Central memory CD8-positive, alpha-beta T cell (primary cell): ENCODE data around the gene PACS1.
"Not testable (repeated sequence)": the region's sequence is repeated elsewhere in the genome, so short reads cannot be mapped to it uniquely, and the experiment has no call there.

Experiments
- ATAC-seq: fragments of 150-1000 bp; cut with Tn5 transposase; replicated peaks from 2 replicates; pipeline ENCODE4 v1.10.0; 2022; ENCODE audit warnings: mild to moderate bottlenecking, moderate FRiP score, moderate number of reproducible peaks; ENCODE audit not compliant: poor library complexity, severe bottlenecking; ENCODE audit errors: extremely low read depth
- DNase-seq, 2 donors: peaks; one replicate each; pipeline ENCODE4 v3.0.0; 2021; ENCODE audit warnings: low spot score in 2 of 2
- H3K27ac Mint-ChIP-seq: one replicate; pipeline ENCODE4 v1.8.0; 2022; ENCODE audit warnings: low read depth, mild to moderate bottlenecking, moderate library complexity, mixed read lengths
- H3K27me3 Mint-ChIP-seq: one replicate; pipeline ENCODE4 v1.8.0; 2022; ENCODE audit warnings: mixed read lengths
- H3K36me3 Mint-ChIP-seq: one replicate; pipeline ENCODE4 v1.8.0; 2022; ENCODE audit warnings: mild to moderate bottlenecking, moderate library complexity, mixed read lengths; ENCODE audit not compliant: insufficient read depth
- H3K4me1 Mint-ChIP-seq: one replicate; pipeline ENCODE4 v1.8.0; 2022; ENCODE audit warnings: mixed read lengths
- H3K4me3 Mint-ChIP-seq: one replicate; pipeline ENCODE4 v1.8.0; 2022; ENCODE audit warnings: mild to moderate bottlenecking, moderate library complexity, mixed read lengths
- H3K9me3 Mint-ChIP-seq: one replicate; pipeline ENCODE4 v1.8.0; 2022; ENCODE audit warnings: mixed read lengths

The PACS1 gene

DNA sequence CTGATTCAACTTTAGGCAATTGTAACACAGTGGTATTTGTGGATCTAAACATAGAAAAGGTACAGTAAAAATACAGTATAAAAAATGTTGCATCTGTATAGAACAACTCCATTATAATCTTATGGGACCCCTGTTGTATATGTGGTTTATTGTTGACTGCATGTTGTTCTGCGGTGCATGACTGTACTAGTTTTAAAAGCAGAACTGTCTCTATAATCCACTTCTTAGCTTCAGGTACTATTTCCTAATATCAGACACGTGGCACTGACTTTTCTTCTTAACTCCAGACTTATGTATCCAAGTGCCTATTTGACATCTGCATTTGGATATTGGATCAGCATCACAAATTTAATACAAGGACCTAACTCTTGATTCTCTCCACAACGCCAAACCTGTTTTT, 41.1 kb downstream of the PACS1 start:
- no peak overlapping the region for H3K4me3 Mint-ChIP-seq
- DNase-seq = no peak
- H3K9me3 Mint-ChIP-seq = no peaks in the 10 kb centered on the region
- H3K27ac Mint-ChIP-seq = peak overlapping the region; percentile 95
- no peak for ATAC-seq
- H3K4me1 Mint-ChIP-seq = peaks cover 73% of the 10 kb centered on the region
- H3K36me3 Mint-ChIP-seq = peaks cover 11% of the 10 kb centered on the region
- no peaks in the 10 kb centered on the region for H3K27me3 Mint-ChIP-seq

DNA sequence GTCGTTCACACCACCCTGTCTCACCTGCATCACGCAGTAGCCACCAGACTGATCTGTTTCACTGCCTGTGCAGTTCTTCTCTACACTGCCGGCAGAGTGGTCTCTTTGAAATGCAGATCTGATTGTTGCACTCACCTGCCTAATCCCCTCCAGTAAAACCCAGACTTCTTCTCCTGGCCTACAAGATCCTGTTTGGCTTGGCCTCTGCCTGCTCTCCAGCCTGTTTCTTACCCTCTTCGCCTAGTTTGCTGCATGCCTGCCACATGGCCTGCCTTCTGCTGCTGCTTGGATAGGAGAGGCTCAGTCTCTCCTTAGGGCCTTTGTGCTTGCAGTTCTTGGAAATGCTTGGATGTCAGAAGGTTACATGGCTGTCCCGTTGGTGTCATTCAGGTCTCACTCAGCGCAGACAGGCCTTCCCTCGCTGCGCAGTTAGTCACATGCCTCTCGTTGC, 42.0 kb downstream of the PACS1 start:
- Mint-ChIP-seq H3K4me3 (peak overlapping the region; percentile 49), H3K9me3 (no peaks in the 10 kb centered on the region), H3K36me3 (peaks cover 11% of the 10 kb centered on the region), H3K27ac (peak overlapping the region; percentile 95), H3K27me3 (no peaks in the 10 kb centered on the region), H3K4me1 (peaks cover 77% of the 10 kb centered on the region)
- no peak for ATAC-seq
- DNase-seq = no peak

DNA sequence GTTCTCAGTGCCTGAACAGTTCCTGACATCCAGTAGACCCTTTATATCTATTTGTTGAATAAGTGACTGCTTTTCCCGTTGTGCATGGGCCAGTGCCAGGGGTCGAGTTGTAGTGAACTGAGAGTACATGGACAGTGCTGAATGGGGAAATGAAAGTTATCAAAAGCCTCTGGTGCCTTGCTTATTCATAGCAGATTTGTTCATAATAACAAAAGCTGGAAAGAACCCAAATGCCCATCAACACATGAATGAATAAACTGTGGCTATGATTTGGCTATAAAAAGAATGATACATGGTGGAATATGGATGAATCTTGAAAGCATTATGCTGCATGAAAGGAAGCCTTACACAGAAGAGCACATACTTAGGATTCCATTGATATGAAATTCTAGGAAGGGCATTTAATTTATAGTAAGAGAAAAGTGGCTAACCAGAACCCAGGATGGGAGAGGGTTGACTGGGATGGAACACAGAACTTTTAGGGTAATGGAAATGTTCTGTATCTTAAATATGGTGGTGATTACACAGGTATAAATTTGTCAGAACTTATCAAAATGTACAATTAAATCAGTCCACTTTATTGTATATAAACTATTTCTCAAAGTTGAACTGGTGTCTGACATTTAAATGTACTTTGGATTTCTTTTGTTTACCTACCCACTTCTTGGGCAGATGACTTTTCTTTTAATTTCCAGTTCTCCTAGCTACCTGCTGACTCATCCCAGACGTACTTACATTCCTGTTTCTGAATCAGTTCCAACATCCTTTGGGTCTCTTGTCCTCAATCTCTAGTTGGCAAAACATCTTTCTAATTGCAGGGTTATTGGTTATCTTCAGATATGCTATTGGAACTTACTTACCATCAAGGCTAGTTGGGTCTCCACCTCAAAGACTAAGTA, 42.8 kb downstream of the PACS1 start:
- Mint-ChIP-seq H3K4me1 (peaks cover 77% of the 10 kb centered on the region), H3K4me3 (peak overlapping the region; percentile 51), H3K27ac (peak overlapping the region; percentile 95), H3K27me3 (no peaks in the 10 kb centered on the region), H3K9me3 (no peaks in the 10 kb centered on the region), H3K36me3 (peaks cover 8% of the 10 kb centered on the region)
- ATAC-seq (no peak), DNase-seq (no peak)

DNA sequence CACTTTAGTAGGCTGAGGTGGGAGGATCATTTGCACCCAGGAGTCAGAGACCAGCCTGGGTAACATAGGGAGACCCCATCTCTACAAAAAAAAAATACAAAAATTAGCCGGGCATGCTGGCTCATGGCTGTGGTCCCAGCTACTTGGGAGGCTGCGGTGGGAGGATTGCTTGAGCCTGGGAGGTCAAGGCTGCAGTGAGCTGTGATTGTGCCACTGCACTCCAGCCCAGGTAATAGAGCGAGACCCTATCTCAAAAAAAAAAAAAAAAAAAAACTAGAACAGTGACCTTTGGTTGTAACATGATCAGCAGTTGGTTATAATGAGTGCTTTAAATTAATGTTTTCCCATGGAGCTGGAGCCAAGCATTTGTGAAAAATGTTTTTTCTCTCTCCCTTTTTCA, 44.9 kb downstream of the PACS1 start:
- peaks cover 76% of the 10 kb centered on the region for H3K4me1 Mint-ChIP-seq
- ATAC-seq, H3K9me3 Mint-ChIP-seq, H3K36me3 Mint-ChIP-seq, DNase-seq, H3K27me3 Mint-ChIP-seq: not testable (repeated sequence)
- peak overlapping the region; percentile 71 for H3K4me3 Mint-ChIP-seq
- peak overlapping the region; percentile 95 for H3K27ac Mint-ChIP-seq

DNA sequence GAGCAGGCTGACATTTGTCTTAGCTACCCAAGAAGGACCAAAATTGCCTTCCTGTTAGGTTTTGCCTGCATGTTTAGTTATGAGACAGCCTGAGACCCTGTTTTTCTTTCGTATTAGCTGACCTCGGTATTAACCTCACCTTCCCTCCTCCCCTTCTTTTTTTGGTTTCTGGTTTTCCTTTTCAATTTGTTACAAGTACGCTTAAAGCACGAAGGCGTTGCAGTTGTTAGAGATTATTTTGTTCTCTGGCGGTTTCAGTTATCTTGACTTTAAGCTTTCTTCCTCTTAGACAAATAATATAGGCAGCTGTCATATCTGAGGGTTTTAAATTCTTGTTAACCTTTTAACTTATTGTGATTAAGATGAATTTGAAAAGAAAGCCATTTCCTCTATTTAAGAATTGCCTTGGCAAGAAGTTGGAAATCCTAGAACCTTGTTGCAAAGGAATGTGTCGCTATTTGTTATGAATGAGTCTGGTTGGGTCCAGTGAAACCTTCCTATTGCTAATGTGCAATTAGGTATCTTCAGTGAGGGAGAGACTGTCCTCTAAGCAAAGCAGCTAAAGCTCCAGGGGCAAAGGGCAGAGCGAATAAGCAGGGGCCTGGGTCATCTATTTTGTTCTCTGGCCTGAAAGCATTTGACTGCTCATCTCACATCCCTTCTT, 45.7 kb downstream of the PACS1 start:
- Mint-ChIP-seq H3K4me3 (peak overlapping the region; percentile 71), H3K27me3 (no peaks in the 10 kb centered on the region), H3K4me1 (peaks cover 82% of the 10 kb centered on the region), H3K27ac (peak overlapping the region; percentile 95), H3K9me3 (no peaks in the 10 kb centered on the region), H3K36me3 (peaks cover 6% of the 10 kb centered on the region)
- DNase-seq (peak in 1 of 2 donors; percentile 31), ATAC-seq (peak; percentile 81)

DNA sequence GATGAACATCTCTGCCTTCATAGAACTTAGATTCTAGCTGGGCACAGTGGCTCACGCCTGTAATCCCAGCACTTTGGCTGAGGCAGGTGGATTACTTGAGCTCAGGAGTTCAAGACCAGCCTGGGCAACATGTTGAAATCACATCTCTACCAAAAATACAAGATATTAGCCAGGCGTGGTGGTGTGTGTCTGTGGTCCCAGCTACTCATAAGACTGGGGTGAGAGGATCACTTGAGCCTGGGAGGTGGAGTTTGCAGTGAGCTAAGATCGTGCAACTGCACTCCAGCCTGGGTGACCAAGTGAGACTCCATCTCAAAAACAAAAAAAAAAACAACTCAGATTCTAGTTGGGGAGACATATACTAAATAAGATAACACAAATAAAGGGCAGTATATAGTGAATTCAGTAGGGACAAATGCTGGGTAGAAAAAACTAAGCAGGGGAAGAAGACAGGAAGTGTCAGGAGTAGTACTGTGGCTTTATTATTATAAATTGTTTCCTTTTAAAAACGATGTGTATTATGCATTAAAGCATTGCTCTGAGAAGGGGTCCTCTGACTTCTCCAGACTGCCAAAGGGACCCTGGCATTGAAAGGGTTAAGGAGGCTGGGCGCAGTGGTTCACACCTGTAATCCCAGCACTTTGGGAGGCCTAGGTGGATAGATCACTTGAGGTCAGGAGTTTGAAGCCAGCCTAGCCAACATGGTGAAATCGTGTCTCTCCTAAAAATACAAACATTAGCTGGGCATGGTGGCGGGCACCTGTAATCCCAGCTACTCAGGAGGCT, 46.7 kb downstream of the PACS1 start:
- Mint-ChIP-seq H3K27ac (peak overlapping the region; percentile 95), H3K9me3 (no peaks in the 10 kb centered on the region), H3K4me3 (peak overlapping the region; percentile 71), H3K4me1 (peaks cover 84% of the 10 kb centered on the region), H3K27me3 (no peaks in the 10 kb centered on the region), H3K36me3 (peaks cover 6% of the 10 kb centered on the region)
- ATAC-seq (no peak), DNase-seq (no peak)

DNA sequence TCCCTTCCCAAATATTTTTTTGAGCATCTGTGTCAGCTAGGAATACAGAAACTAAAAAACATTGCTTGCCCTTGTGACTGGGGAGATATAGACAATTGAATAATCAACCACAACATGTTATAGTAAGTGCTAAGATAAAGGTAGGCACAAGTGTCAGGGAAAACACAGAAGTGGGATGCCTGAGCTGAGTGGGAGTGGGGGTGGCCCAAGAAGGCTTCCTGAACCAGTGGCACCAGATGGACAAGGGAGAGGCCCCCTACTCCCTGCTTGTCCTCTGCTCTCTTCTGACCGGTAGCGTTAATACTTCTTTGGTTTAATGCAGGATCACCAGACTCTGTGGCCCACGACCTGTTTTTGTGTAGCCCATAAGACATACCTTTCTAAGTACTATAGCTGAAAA, 48.8 kb downstream of the PACS1 start:
- Mint-ChIP-seq H3K9me3 (no peaks in the 10 kb centered on the region), H3K4me1 (peaks cover 74% of the 10 kb centered on the region), H3K4me3 (no peak overlapping the region), H3K36me3 (peaks cover 5% of the 10 kb centered on the region), H3K27me3 (no peaks in the 10 kb centered on the region), H3K27ac (no peak overlapping the region)
- no peak for ATAC-seq
- no peak for DNase-seq

DNA sequence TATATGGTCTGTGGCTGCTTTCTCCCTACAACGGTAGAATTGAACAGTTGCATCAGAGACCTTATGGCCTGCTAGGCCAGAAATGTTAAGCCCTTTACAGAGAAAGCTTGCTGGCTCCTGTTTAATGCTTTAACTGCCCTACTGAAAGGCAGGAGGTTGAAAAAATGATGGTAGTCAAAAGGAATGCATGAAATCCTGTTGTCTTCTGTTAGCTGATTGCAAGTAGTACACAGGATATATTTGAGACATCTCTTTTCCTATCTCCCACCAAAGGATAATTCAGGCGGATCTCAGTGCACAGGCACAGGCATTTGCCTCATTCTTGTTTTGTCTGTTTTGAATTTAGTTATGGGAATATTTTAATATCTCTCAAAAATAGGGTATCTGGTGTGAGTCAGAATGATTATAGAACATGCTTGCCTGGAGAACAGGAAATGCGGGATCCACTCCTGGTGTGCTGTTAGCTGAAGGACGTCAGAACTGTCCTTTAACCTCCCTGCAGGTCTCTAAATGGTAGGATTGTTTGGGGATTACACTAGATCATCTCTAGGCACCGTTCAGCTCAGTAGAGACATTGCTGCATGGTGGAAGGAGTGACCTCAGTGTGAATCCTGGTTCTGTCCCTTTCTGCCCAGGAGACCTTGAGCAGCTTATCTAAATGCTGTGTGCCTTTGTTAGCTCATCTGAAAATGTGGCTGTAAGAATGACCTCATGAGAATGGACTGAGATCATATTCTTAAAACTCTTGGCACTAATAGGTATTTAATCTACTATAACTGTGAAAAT, 49.5 kb downstream of the PACS1 start:
- peaks cover 3% of the 10 kb centered on the region for H3K36me3 Mint-ChIP-seq
- DNase-seq (no peak), ATAC-seq (no peak)
- no peak overlapping the region for H3K4me3 Mint-ChIP-seq
- H3K9me3 Mint-ChIP-seq = no peaks in the 10 kb centered on the region
- peaks cover 78% of the 10 kb centered on the region for H3K4me1 Mint-ChIP-seq
- H3K27me3 Mint-ChIP-seq = no peaks in the 10 kb centered on the region
- H3K27ac Mint-ChIP-seq = no peak overlapping the region

DNA sequence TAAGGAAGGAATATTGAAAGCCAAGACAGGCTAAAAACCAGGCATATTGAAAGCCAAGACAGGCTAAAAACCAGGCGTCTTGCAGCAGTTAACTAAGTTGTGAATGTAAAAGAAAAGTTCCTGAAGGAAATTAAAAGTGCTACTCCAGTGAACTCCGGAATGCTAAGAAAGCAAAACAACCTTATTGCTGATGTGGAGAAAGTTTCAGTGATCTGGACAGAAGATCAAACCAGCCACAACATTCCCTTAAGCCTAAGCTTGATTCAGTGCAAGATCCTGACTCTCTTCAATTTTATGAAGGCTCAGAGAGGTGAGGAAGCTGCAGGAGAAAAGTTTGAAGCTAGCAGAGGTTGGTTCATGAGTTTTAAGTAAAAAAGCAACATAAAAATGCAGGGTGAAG, 51.4 kb downstream of the PACS1 start:
- no peaks in the 10 kb centered on the region for H3K9me3 Mint-ChIP-seq
- ATAC-seq (no peak), DNase-seq (no peak)
- H3K27ac Mint-ChIP-seq = peak overlapping the region; percentile 64
- peaks cover 3% of the 10 kb centered on the region for H3K36me3 Mint-ChIP-seq
- no peaks in the 10 kb centered on the region for H3K27me3 Mint-ChIP-seq
- H3K4me1 Mint-ChIP-seq = peaks cover 84% of the 10 kb centered on the region
- H3K4me3 Mint-ChIP-seq = no peak overlapping the region

DNA sequence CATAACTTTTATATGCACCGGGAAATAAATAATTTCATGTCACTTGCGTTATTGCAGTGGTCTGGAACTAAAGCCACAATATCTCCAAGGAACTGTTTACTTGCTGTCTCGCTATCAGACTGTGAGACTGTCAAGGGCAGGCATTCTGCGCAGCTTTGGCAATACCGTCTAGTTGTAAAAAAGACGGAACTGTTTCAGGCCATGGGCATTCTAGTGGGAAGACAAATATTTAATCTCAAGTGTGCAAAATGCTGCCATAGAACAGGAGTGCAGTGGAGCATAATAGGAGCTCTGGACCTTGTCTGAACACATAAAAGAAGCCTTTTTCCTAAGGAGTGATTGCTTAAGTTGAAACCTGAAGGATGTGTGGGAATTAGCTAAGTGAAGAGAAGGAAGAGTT, 53.8 kb downstream of the PACS1 start:
- Mint-ChIP-seq H3K4me1 (peaks cover 77% of the 10 kb centered on the region), H3K27me3 (no peaks in the 10 kb centered on the region), H3K9me3 (no peaks in the 10 kb centered on the region), H3K4me3 (no peak overlapping the region), H3K27ac (no peak overlapping the region), H3K36me3 (peaks cover 3% of the 10 kb centered on the region)
- no peak for ATAC-seq
- DNase-seq = no peak

DNA sequence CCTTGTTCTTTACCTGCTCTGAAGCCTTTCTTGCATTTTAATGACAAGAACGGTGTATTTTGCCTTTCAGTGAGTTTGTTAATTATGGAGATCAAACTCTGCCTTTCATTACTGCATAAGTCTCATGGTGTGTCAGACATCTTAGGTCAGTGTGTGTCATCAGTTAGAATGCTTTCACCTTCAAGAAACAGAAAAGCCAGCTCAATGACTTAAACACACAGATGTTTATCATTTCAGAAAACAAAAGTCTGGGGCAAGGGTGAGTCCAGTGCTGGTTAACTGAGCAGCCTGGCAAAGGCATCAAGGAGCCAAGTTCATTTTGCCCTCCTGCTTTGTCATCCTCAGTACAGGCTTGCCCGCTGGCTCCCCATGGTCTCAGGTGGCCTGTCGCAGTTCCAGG, 54.5 kb downstream of the PACS1 start:
- H3K9me3 Mint-ChIP-seq = no peaks in the 10 kb centered on the region
- no peak for DNase-seq
- ATAC-seq = no peak
- H3K36me3 Mint-ChIP-seq = peaks cover 3% of the 10 kb centered on the region
- H3K4me3 Mint-ChIP-seq = no peak overlapping the region
- H3K27ac Mint-ChIP-seq = no peak overlapping the region
- H3K4me1 Mint-ChIP-seq = peaks cover 70% of the 10 kb centered on the region
- no peaks in the 10 kb centered on the region for H3K27me3 Mint-ChIP-seq

DNA sequence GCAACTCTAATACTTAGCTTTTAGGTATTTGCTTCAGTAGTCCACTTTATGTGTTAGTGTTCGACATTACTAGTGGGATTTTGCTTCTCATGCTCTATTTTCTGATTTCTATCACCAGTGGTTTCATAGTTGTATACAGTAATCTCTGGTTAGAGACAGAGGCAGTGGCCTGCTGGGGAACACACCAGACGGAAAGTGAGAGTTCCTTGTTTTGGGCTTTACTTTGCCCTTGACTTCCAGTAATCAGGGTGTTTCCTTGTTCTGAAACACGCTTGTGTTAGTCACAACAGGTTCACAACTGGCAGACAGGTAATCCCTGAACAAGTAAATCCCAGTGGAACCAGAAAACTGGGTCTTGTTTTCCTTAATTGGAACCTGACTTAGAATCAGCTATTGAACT, 56.0 kb downstream of the PACS1 start:
- peaks cover 71% of the 10 kb centered on the region for H3K4me1 Mint-ChIP-seq
- no peaks in the 10 kb centered on the region for H3K9me3 Mint-ChIP-seq
- ATAC-seq = no peak
- DNase-seq = no peak
- peak overlapping the region; percentile 71 for H3K4me3 Mint-ChIP-seq
- peak overlapping the region; percentile 93 for H3K27ac Mint-ChIP-seq
- peaks cover 3% of the 10 kb centered on the region for H3K36me3 Mint-ChIP-seq
- no peaks in the 10 kb centered on the region for H3K27me3 Mint-ChIP-seq
